GM19467 (cell line): Measurements from ENCODE around the gene COMP.

ENCODE experiments used
- ATAC-seq: cut with Tn5 transposase; IDR thresholded peaks from one replicate; pipeline ENCODE4 v1.9.1; 2021; ENCODE audit warnings: mild to moderate bottlenecking, moderate library complexity; ENCODE audit not compliant: unreplicated experiment

Gene COMP

GRCh38 chr19:18770663-18771327 is 20.3 kb downstream of the COMP start:
- no peak for ATAC-seq

DNA sequence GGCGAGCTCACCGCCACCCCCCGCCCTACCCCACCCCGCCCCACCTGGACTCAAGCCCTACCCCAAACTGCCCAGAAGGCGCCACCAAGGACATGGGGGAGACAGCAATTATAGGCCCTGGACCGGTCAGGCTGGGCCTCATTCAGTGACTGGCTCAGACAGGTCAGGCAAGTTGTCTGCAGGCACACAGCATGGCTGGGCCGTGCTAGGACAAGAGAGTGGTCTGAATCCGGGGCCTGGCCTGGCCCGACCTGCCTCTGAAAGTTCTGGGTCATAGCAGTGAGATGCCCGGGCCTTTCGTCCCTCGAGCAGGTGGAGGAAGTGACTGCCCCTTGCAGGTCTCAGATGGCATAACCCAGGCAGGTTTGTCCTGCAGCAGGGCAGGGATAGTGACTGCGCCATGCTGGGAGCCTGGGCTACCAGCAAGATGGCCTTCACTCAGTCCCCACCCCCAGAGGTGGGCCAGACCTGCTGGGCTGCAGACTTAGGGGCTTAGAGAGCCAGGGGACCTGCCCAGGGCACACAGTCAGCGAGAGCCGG is 21.0 kb downstream of the COMP start:
- no peak for ATAC-seq

- no peak for ATAC-seq
Observed at GRCh38 chr19:18768997-18769891, 21.9 kb downstream of the COMP start.

- ATAC-seq, result no peak
Observed at GRCh38 chr19:18768046-18768771, 22.9 kb downstream of the COMP start.

- ATAC-seq, result no peak
Observed at GRCh38 chr19:18765224-18765623, 25.9 kb downstream of the COMP start.

GRCh38 chr19:18764591-18765051 is 26.5 kb downstream of the COMP start:
- ATAC-seq, result no peak

DNA sequence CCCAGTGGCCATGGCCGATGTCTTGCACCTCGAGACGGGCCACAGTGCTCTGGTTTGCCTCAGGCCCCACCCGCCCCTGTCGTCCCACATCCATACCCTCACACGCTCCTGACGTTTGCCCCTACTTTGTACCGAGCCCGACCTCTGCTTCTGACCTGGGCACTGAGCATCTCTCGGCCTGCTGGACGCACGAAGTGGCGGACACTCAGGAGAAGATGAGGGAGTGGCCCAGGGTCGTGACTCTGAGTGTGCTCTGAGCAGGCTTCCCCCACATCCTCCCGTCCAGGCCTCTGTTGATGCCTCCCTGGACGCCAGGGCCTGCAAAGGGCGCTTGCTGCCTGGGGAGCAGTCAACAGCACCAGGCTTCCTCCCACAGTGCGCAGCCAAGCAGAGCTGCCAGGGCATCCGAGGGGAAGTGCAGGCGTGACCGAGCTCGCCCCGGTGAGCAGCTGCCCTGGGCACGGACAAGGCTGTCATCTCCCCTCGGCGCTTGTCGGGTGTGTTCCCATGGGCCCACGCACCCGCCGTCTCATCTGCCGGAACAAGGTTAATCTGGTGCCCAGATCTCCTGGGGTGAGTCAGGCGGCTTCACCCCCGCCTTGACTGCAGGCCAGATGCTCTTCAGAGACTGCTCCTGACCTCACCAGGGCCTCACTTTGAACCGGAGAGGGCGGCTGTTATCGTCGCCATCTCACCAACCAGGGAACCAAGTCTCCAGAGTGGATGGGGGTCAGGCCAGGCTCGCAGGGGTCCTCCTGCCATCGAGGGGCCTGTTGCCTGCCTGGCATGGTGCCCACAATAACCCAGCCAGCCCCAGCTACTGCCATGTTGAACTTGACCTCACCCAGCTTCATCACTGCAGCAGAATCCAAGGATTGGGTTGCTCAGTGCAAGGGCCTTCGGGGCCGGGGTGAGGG is 27.2 kb downstream of the COMP start:
- no peak for ATAC-seq

DNA sequence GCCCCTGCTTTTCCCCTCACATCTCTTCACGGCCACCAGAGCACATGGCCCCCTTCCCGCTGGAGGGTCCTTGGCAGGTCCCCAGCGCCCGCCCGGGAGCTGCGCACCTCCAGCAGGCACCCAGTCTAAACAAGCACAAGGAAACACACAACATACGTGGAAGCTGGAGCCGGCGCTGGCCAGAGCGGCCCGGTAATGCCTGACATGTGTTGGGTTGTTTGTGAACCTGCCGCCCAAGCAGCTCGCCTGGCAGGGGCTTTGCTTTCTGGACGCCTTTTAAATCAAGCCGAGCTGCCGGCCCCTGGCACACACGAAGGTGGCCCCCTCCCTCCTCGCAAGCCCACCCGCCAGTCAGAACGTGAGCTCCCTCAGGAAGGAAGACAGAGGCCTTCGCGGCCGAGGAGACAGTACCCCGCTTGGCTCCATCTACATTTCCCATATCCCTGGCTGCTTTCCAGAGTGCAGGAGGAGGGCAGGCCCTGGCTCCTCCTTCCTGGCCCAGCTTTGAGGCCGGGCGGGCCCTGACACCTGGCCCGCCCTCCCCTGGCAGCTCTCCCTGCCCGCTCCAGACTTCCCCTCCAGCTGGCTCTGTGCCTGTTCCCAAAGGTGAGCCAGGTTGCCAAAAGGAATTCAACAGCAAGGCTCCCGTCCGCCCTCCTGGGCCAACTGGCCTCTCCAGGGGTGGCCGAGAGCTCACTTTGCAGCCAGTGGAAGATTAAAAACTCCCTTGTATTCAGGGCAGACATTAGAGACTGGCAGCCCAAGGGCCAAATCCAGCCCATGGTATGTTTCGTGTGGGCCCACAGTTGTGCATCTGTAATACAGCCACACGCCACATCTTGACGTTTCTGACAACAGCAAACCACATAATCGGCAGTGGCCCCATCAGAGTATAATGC is 28.7 kb downstream of the COMP start:
- no peak for ATAC-seq

- no peak for ATAC-seq
Observed at GRCh38 chr19:18761531-18762110, 29.5 kb downstream of the COMP start.

- ATAC-seq, result no peak
Observed at GRCh38 chr19:18760440-18761383, 30.4 kb downstream of the COMP start.

DNA sequence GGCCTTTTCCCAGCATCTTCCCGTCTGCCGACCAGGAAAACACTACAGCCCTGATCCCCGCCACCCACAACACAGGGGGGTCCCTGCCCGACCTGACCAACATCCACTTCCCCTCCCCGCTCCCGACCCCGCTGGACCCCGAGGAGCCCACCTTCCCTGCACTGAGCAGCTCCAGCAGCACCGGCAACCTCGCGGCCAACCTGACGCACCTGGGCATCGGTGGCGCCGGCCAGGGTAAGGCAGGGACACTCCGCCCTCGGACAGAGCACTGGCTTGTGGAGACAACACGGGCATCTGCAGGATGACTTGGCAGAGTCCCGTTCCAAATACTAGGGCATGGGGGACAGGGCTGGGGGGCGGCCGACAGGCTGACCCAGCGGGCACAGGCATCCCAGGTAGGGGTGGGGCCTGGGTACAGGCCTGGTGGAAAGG is 31.1 kb downstream of the COMP start:
- no peak for ATAC-seq

- no peak for ATAC-seq
Observed at GRCh38 chr19:18759304-18759994, 31.7 kb downstream of the COMP start.

- ATAC-seq, result no peak
Observed at GRCh38 chr19:18756896-18757295, 34.2 kb downstream of the COMP start.

DNA sequence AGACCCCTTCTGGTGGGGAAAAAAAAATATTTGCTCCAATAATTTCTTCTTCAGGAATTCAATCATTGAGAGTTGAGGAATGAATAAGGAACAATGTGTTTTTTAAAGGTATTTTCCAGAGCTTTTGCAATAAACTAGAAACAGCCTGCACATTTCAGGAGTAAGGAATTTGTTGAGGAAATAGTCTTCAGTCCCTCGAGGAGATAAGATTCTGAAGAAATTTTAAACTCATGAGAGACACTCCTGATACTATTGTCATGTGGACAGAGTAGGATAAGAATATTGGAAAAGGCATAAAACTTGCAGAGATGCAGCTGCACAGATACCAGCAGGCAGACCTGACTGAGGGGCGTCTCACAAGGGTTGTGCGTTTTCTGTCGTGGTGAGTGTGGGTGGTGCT is 36.6 kb downstream of the COMP start:
- ATAC-seq, result no peak

- ATAC-seq, result no peak
Observed at GRCh38 chr19:18751571-18751970, 39.5 kb downstream of the COMP start.

DNA sequence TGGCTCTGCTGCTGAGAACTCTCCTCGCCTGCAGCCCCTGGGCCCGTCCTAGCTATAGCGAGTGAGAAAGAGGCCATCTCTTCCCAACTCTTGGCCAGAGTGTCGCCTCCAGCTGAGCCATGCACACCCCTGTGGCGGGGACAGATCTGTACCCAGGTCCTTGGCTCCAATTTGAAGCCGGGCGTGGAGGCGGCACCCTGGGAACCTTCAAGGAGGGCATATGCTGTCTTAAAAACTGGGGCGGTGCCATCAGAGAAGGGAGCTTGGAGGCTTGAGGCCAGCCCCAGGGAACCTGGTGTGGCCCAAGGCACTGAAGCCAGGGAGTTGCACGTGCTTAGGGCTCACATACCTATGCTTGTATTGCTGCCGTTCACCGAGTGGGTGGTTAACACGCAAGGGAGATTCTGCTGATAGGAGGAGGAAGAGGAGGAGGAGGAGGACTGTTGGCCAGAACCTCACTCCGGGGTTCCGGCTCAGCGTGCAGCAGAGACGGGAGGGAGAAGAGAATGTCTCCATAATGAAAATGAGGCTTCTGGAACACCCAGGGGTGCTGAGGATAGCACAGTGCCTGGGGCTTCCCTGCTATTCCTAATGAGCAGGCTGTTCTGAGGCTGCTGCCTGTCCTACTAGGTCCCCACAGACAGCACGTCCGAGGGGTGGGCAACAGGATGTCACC is 40.7 kb downstream of the COMP start:
- ATAC-seq, result no peak
